Activated CD4-positive, alpha-beta T cell treated with anti-CD3 and anti-CD28 coated beads, Interleukin-2, amount 50 U/mL, for 4 hours (primary cell): Measurements from ENCODE around the gene TSSK6.
A peak's percentile ranks its signal among the peaks of the same experiment; 100 is the strongest.

Experiments used
- DNase-seq, 2 experiments: peaks; one replicate each; pipeline ENCODE4 v3.0.0-alpha.2; 2020

Gene TSSK6

DNA sequence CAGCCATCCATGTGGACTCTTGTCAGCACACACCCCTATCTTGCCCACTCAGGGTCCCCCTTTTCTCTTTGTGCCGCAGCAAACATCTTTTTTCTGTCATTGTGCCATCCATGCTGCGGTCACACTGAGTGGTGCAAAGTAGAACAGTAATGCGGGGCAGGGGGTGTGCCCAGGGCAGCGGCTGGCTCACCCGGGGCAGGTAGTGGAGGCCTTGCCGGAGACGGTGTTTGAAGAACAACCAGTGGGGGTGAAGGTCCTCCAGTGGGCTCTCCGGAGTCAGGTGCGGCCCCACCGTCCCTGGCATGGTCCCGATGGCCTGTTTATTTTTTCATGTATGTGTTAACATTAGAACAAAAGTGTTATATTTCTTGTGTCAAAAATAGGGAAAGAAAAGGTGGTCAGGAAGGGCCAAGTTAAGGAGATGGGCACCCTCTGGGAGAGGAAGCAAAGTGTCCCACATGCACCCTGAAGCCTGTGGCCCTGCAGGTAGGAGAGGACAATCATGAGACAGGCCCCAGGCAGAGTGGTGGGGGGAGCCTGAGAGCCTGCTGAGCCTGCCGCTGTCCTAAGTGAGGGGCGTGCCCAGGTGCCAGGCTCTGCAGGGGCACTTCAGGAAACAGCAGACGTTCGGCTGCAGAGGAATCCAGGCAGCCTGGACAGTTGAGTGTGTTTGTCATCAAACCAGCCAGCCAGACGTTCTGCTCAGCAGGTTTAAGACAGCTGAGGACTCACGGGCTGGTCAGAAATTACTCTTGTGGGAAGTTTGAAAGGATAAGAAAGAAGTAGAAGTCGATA, 12.3 kb downstream of the TSSK6 start:
- DNase-seq: no peak

DNA sequence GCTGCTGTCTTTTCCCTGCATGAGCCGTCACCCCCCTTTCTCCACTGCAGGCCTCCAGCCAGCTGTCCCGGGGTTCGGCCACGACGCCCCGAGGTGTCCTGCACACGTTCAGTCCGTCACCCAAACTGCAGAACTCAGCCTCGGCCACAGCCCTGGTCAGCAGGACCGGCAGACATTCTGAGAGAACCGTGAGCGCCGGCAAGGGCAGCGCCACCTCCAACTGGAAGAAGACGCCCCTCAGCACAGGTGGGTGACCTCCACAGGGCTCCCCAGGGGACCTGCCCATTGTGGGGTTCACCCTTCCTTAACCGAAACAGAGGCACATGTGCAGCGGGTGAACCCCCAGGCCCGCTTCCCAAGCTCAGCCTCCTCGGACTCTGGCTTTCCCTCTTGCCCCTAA, 13.1 kb downstream of the TSSK6 start:
- no peak for DNase-seq

DNA sequence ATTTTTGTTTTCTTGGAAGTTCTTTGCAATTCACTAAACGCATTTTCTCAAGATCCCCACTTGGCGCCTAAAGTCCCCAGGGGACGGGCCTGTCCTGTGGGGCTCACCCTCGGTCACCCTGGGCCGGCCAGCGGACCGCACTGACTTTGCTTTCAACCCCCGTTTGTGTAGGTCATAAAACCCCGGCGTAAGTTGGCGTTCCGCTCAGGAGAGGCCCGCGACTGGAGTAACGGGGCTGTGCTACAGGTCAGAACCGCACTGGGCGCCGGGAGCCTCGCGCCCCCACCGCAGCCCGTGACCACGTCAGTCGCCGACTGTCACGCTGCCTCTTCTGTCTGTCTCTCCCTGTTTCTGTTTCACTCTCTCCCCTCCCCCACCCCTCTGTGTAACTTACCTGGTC, 13.6 kb downstream of the TSSK6 start:
- no peak for DNase-seq

DNA sequence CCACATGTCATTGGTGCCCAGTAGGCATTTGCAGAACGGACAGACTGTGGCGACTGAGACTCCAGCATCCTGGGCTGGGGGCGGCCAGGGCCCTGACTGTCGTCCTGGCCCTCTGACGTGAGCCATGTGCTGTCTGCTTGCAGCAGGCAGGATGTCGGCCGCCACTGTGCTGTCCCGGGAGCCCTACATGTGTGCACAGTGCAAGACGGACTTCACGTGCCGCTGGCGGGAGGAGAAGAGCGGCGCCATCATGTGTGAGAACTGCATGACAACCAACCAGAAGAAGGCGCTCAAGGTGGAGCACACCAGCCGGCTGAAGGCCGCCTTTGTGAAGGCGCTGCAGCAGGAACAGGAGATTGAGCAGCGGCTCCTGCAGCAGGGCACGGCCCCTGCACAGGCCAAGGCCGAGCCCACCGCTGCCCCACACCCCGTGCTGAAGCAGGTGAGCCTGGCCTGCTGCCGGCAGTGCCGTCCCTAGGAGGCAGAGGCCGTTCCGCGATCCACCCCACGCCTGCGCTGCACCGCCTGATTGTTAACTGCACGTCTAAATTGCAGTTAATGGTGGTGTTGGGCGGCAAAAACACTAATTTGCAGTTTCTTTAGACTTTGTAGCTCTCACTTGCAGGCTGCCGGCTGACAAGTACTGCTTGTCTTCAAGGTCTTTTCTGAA, 14.2 kb downstream of the TSSK6 start:
- DNase-seq: no peak

DNA sequence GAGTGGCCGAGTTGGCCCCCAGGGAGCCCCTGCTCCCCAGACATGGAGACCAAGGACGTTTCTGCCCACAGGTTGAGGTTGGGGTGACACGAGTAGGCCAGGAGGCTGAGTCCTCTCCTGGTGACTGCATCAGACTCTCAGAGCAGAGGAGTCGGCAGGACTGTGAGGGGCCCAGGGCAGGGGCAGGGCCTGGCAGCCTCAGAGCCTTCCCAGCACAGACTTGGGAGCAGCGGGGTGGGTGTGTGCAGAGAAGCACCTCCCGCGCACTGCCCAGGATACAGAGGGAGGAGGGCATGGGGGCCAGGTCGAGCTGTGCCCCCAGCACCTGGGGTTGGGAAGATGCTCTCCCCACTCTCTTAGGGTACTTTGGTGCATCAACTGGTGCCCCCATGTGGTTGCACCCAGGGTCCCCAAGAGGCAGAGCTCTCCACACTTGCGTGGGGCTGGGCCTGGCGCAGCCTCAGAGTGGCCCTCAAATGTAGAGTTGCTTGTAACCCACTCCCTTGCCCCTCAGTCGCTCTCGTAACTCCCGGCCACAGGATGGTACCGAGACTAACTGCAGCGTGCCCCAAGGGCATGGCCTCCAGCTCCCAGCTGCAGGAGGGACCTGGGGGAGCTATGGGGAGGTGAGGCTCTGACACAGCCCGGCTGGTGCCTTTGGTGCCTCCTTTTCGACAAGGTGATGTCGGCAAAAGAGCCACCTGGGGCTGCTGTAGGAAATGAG, 15.9 kb downstream of the TSSK6 start:
- no peak for DNase-seq

DNA sequence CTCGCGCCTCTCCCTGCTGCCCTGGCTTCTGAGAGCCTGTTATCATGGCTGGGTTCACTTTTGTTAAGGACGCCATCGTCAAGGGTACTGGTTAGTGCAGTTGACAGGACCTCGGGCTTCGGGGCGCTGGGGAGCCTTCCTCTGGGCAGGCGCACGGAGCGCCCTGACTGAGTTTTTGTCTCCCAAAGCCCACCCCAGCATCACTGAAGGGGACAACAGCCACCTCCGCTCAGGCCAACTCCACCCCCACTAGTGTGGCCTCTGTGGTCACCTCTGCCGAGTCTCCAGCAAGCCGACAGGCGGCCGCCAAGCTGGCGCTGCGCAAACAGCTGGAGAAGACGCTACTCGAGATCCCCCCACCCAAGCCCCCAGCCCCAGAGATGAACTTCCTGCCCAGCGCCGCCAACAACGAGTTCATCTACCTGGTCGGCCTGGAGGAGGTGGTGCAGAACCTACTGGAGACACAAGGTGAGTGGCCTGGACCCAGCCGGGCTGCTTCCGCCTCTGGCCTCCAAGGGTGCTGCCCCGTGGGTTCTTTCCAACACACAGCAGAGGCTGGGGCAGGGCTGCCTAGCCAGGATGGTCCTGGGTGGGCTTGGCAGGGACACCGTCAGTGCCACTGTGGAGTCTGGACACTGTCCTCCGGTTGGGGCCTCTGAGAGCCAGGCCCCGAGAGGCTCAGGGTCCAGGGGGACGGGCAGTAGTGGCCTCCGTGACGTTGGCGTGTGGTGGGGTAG, 16.9 kb downstream of the TSSK6 start:
- DNase-seq: no peak

DNA sequence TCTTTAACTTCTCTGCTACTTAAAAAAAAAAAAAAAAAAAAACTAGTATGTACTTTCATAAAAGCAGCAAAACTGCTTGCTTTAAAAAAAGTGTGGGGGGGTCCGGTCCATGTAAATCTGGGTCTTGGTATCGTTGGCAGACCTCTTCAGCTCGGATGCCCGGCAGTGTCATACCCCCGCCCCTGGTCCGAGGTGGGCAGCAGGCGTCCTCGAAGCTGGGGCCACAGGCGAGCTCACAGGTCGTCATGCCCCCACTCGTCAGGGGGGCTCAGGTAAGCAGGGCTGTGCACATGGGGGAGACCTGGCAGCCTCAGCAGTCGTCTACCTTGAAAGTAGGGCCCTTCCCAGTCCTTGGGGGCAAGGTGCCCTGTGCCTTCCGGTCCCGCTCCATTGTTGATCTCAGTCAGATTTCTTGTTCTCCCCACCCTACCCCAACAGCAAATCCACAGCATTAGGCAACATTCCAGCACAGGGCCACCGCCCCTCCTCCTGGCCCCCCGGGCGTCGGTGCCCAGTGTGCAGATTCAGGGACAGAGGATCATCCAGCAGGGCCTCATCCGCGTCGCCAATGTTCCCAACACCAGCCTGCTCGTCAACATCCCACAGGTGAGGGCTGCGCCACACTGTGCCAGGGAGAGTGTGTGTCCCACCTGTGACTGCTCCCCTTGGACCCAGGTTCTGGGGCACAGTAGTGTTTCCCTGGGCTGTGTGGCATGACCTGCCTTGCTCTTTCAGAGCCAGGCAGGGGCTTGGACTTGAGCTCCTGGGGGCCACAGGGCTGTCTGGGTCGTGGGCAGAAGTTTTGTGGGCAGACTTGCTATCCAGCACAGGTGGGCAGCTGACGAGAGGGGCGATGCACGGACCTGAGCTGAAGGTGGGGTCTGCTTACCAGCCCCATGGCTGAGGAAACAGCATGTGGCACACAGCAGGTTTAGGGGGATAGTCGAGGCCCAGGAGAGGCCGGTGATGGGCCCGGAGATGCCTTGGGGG, 19.4 kb downstream of the TSSK6 start:
- no peak for DNase-seq

DNA sequence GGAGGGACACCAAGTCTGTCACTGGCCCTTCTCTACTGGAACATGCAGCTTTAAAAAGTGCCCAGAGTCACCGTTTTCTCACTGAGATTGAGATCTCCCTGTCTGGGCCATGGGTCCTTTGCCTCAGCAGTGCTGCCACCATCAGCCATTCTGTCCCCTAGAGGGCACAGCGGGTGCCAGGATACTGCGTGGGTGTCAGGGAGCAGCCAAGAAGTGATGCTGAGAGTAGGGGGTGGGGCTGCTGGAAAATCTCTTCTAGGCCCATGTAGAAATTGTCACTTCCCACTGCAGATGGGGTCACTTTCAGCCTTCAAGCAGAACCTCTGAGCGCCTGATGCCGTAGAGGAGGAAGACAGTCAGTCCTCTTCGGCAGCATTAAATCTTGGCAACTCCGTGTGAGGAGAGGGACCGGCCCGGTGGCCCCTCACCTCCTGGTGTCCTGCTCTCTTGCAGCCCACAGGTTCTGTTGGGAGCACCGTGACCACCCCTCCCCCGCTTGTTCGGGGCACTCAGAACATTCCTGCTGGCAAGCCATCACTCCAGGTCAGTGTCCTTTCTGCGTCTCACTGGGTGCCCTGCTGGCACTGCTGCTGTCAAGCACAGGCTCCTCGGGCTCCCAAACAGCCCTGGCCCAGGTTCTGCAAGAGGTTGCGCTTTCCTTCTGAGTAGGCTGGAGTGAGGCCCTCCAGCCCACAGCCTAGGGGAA, 21.4 kb downstream of the TSSK6 start:
- no peak for DNase-seq

DNA sequence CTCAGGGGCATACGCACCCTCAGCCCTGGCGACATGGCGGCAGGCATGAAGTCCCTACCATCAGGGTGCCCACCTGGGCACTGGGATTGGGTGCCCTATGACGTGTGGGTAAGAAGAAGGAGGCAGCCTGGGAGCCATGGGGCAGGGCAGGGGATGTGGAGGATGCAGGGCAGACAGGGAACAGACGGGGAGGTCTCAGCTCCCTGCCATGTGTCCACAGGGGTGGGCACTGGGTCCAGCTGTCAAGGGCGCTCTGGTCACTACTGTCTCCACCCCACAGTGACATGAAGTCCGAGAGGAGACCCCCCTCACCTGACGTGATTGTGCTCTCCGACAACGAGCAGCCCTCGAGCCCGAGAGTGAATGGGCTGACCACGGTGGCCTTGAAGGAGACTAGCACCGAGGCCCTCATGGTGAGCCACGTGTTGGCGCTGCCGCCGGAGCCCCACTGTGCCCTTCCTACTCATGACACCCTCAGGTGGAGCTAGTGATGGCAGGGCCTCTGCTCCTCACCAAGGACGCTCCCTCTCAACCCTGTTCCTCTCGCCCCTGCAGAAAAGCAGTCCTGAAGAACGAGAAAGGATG, 23.2 kb downstream of the TSSK6 start:
- DNase-seq: no peak

DNA sequence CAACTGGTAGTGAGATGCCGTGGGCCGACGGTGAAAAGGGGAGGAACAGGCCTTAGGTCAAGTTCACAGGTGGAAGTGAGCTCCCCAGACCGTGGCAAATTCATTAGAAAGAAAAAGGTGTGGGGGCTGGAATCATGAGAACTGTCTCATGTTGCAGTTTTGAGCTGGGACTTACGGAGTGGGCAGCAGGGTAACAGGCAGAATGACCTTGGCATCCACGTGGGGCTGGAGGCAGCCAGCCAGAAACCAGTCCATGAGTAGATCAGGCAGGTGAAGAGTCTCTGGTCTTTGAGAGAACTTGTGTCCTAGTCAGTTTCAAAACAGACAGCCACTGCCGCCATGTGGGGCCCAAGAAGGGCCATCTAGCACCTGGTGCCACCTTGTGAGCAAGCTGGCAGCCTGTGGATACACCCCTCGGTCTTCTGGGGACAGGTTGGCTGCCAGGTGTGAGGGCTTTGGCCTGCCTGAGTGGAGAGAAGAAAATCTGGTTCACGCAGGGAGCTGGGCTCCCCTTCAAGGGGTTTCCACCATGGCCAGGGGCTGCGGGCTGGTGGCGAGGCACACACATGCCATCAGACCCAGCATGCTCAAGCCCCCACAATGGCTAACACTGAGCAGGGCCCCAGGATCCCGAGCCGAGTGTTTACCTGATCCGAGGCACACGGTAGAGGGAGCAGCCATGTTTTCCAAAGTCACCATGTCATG, 23.9 kb downstream of the TSSK6 start:
- DNase-seq: no peak

DNA sequence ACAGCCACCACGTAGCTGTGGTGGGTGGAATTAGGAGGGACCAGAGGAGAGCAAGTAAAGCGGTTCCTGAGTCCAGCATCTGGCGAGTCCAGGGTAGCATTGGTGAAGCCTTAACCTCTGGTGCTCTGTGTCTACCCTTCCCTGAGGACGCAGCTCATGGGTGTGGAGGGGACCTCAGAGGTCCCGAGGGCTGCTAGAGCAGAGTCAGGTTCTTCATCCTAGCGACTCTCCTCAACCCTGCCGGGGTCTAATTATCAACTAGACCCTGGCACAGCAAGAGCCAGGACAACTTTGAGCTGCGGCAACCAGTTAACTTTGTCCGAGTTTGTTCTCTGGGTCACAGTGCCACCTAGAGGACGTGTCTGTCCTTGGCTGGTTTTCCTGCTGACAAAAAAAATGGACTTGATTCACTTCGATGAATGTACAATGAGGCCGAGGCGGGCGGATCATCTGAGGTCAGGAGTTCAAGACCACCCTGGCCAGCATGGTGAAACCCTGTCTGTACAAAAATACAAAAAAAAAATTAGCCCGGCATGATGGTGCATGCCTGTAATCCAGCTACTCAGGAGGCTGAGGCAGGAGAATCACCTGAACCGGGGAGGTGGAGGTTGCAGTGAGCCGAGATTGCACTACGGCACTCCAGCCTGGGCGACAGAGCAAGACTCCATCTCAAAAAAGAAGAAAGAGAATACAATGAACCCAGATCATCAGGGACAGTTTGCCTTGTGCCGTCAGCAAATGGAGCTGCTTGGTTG, 25.0 kb downstream of the TSSK6 start:
- peak; percentile 77 to 80 for DNase-seq

DNA sequence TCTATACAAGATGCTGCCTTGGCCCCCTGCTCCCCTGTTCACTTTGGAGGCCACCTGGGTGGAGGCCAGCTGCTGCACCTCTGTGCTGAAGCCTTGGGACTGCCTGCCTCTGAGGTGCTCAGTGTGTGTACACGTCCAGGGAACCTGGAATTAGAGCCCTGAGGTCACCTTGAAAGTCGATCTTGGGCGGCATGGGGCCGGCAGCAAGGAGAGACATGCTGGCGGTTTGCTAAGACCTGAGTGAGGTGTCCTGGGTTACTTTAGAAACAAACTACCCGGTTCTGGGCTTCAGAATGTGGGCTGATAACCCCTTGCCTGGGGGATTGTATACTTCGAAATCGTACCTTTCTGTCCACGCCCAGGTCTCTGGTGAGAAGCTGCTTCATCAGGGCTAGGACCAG, 25.5 kb downstream of the TSSK6 start:
- no peak for DNase-seq

DNA sequence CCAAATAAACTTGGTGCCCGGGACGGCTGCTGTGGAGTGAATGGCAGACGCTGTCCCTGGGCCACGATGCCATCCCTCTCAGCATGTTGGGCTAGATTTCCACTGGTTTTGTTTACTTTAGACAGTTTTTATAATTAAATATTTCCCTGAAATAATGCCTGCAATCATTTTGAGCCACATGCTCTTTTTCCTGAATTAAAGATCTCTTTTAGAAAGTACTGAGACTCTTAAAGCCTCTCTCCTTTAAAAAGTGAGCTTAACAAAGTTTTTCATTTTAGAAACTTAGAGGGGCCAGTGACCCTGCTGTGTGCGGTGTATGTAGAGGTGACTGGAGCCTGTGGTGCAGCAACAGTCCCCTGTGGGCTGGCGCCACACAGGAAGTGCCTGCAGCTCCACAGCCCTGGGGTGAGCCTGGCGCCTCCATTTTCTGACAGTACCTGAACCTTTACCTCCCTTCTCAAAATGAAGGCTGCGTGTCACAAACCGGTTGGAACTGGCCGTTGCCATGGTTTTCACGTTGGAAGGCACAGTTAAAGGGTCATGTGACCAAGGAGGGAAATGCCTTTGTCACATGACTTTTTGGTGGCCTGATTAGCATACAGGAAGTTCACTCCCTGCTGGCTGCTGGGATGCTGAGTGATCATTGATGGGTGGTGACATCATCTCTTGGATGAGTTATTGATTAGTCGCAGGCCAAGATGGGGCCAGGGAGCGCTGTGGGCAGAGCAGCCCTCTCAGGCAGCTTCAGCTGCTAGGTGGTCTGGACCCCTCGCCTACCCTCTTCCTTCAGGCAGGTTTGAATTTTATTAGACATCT, 26.3 kb downstream of the TSSK6 start:
- peak; percentile 76 to 77 for DNase-seq

DNA sequence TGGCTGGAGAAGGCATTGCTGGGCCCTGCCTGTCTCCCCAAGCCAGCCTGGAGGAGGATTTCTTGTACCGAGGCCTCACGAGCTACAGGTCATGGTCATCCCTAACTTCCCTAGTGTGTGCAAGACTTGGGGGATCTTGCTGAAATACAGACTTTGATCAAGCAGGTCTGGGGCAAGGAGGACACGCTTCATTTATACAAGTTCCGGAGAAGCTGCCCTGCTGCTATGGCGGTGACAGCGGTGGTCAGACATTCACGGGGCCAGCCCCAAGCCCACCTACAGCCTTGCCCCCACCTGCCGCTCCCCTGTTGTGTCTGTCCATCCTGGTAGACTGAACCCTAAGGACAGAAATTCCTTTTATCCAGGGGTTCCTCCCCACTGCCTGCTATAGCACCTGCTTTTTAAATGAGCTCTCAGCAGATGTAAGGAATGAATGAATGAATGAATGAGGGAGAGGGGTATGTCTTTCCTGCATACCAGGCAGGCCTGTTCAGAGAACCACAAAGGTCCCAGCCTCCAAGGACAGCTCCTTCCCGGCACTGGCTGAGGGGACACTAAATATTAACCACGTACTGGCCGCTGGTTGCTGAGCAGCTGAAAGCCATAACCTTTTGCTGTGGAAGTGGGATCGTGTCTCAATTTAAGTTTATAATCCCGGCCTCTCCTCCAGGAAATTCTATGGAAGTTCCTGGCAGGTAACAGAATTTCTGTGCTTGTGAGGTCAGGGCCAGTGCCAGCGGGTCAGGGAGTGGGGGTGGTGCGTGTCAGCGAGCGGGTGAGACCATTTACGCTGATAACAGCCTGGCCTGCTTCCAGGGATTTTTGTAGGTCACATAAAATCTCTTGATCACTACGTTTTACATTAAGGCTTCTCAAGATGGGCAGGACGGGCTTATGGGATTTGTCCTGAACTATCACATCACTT, 27.1 kb downstream of the TSSK6 start:
- DNase-seq: no peak

DNA sequence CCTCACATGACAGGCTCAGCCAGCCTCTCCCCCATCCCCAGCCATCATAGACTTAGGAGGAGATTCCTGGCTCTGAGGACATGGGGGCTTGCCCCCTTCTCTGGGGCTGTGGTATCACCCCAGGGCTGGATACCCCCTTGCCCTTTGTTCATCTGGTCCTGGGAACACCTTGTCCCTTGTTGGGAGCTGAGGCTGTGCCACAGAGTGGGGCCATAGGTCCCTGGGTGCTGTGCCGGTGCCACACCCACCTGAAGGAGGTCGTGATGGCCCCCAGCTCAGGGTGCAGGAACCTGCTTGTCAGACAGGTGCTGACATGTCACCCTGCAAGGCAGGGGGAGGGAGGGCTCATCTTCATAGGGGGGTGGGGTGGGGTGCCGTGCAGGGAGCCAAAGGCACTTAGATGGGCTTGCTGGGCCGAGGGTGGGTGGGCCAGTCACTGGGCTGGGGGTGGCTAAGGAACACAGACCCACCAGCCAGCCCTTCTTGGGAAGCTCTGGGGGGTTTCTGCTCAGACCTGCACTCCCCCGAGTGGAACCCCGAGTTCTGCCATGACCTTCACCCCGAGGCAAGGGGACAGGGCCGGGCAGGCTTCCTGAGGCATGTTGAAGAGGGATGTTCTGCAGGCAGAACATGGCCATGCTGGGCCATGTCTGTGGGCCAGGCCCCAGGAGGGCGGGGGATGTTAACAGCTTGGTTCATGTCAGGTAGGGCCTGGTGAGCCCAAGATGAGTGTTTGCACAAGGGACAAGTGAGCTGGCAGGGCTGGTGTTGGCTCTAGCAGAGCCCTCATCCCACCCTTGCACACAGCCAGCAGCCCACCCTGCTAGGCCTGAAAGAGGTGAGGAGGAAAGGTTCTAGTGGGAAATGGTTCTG, 28.0 kb downstream of the TSSK6 start:
- DNase-seq: no peak

DNA sequence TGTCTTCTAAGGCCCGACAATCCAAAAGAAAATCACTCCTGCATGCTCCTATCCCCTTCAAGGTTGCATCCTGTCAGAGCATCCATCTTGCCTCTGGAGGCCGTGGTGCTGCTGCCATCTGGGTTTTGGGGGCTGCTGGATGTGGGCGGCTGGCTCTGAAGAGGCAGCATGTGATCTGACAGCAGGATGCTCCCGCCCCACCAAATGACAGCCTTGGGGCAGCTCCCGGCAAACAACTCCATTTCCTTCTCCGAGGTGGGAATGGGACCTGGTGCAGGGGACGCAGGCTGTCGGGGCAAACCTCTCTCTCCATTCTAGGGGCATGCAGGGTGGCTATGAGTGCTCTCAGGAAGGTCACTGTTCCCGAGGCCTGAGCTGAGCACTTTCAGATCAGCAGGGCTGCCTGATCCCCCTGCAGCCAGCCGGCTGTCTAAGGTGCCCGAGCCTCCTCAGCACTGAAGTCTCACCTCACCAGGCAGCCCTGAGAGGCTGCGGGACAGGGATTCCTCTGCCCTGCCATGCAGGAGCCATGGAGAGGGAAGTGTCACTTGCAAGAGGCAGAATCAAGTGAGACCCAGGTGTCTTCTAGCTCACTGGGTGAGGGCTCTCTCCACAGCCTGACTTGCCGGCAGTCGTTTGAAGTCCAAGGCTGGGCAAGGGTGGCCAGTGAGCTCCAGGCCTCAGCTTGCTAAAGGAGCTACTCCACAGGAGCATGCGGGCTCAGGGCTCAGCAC, 28.8 kb downstream of the TSSK6 start:
- no peak for DNase-seq
